NB4 (cell line): ENCODE results near the gene MIER1.

Experiments
- POLR2A ChIP-seq: IDR thresholded peaks from 2 replicates; pipeline ENCODE4 v1.6.1; 2011; ENCODE audit warnings: mild to moderate bottlenecking; ENCODE audit not compliant: insufficient read length; ENCODE audit errors: extremely low read depth
- TF ChIP-seq, protein P1 (sequence below): IDR thresholded peaks from one replicate; pipeline ENCODE4 v1.5.1; 2012; ENCODE audit warnings: low read depth, low read length
- TF ChIP-seq, protein P2 (sequence below): IDR thresholded peaks from 2 replicates; pipeline ENCODE4 v1.6.1; 2011; ENCODE audit warnings: low read depth, low read length

DNA sequence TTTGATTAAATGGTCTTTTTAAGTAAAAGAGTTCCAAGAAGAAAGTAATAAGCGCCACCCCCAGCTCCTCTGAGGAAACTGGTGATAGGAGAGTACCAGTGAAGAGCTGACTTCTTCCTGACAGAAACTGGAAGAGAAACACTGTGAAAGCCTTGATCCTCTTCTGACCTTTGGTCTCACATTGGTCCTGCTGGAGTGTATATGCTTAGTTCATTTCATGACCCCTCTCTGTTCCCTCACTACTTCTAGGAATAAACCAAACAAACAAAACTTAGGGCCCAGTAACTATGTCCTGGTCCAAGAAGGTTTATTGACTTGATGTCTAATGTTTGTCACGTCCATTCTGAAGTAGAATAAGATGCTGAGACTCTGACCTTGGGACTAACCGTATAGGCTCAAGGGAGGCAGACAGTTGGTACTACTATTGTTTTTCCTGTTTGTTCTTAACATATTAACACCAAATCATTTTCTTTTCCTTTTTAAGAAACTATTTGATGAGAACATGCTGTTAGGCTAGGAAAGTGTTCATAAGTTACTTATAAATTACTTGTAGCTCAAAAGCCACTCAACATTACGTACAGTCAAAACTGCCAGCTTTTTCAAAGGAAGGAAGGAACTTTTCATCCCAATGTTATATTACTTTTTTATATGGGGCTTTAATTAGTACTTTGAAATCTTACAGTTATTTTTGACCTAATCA lies 57.9 kb downstream of the MIER1 start:
- TF ChIP-seq, protein P1, sequence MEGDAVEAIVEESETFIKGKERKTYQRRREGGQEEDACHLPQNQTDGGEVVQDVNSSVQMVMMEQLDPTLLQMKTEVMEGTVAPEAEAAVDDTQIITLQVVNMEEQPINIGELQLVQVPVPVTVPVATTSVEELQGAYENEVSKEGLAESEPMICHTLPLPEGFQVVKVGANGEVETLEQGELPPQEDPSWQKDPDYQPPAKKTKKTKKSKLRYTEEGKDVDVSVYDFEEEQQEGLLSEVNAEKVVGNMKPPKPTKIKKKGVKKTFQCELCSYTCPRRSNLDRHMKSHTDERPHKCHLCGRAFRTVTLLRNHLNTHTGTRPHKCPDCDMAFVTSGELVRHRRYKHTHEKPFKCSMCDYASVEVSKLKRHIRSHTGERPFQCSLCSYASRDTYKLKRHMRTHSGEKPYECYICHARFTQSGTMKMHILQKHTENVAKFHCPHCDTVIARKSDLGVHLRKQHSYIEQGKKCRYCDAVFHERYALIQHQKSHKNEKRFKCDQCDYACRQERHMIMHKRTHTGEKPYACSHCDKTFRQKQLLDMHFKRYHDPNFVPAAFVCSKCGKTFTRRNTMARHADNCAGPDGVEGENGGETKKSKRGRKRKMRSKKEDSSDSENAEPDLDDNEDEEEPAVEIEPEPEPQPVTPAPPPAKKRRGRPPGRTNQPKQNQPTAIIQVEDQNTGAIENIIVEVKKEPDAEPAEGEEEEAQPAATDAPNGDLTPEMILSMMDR = no peak
- no peak for TF ChIP-seq POLR2A
- TF ChIP-seq, protein P2, sequence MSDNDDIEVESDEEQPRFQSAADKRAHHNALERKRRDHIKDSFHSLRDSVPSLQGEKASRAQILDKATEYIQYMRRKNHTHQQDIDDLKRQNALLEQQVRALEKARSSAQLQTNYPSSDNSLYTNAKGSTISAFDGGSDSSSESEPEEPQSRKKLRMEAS = no peak
